GM12878 (cell line): ENCODE data around the gene PTCH2. TPM values are rescaled to one million over a fixed set of nuclear protein-coding genes. Genes with fewer than 3 reads are reported as not detected.

ENCODE experiments used
- BACH1 ChIP-seq: fragments of 450-650 bp; IDR thresholded peaks from 2 replicates; pipeline ENCODE4 v1.6.1; 2017; ENCODE audit warnings: mild to moderate bottlenecking, borderline replicate concordance
- BMI1 ChIP-seq: fragments of 450-650 bp; IDR thresholded peaks from 2 replicates; pipeline ENCODE4 v1.6.1; 2016; ENCODE audit warnings: mild to moderate bottlenecking, moderate library complexity, borderline replicate concordance
- CHD2 ChIP-seq: IDR thresholded peaks from 2 replicates; pipeline ENCODE4 v1.6.1; 2011; ENCODE audit warnings: low read depth, low read length, improper control_type of control experiment, borderline replicate concordance
- FOS ChIP-seq: IDR thresholded peaks from 3 replicates; pipeline ENCODE4 v1.6.1; 2011; ENCODE audit warnings: borderline replicate concordance; ENCODE audit not compliant: insufficient read length; ENCODE audit errors: extremely low read depth
- FOXK2 ChIP-seq: fragments of 450-650 bp; IDR thresholded peaks from 2 replicates; pipeline ENCODE4 v1.6.1; 2017; ENCODE audit warnings: mild to moderate bottlenecking, moderate library complexity
- HDGF ChIP-seq: fragments of 450-650 bp; IDR thresholded peaks from 2 replicates; pipeline ENCODE4 v1.6.1; 2016; ENCODE audit warnings: antibody characterized with exemption
- KAT2A ChIP-seq: conservative IDR thresholded peaks from 2 replicates; pipeline ENCODE4 v1.6.1; 2011; ENCODE audit warnings: low read depth, low read length; ENCODE audit not compliant: control insufficient read depth
- KDM1A ChIP-seq: fragments of 200-600 bp; sonication (generic); IDR thresholded peaks from 2 replicates; pipeline ENCODE4 v1.6.1; 2016; ENCODE audit warnings: borderline replicate concordance
- KLF5 ChIP-seq: fragments of 450-650 bp; IDR thresholded peaks from 2 replicates; pipeline ENCODE4 v1.6.1; 2014; ENCODE audit warnings: mild to moderate bottlenecking; ENCODE audit not compliant: partially characterized antibody
- MTA3 ChIP-seq: IDR thresholded peaks from 2 replicates; pipeline ENCODE4 v1.6.1; 2012; ENCODE audit warnings: low read length, inconsistent platforms, borderline replicate concordance
- MXI1 ChIP-seq: fragments of 150-350 bp; IDR thresholded peaks from 2 replicates; pipeline ENCODE4 v1.6.1; 2011; ENCODE audit warnings: low read depth, mild to moderate bottlenecking, inconsistent platforms, low read length, improper control_type of control experiment
- NFYB ChIP-seq: IDR thresholded peaks from 2 replicates; pipeline ENCODE4 v1.6.1; 2011; ENCODE audit warnings: low read depth, mild to moderate bottlenecking, low read length, improper control_type of control experiment, moderate library complexity; ENCODE audit not compliant: insufficient read depth
- NRF1 ChIP-seq: conservative IDR thresholded peaks from 2 replicates; pipeline ENCODE4 v1.6.1; 2011; ENCODE audit warnings: mild to moderate bottlenecking, low read depth, low read length, improper control_type of control experiment
- PAX5 ChIP-seq: IDR thresholded peaks from 2 replicates; pipeline ENCODE4 v1.6.1; 2011; ENCODE audit warnings: low read depth, low read length, borderline replicate concordance
- POLR2AphosphoS2 ChIP-seq: IDR thresholded peaks from 2 replicates; pipeline ENCODE4 v1.6.1; 2011; ENCODE audit warnings: low read depth, mild to moderate bottlenecking, low read length, improper control_type of control experiment, moderate library complexity
- SREBF2 ChIP-seq: IDR thresholded peaks from 2 replicates; pipeline ENCODE4 v1.6.1; 2012; ENCODE audit warnings: mild to moderate bottlenecking, low read length
- STAT3 ChIP-seq: IDR thresholded peaks from 2 replicates; pipeline ENCODE4 v1.6.1; 2011; ENCODE audit warnings: low read depth, low read length, improper control_type of control experiment
- polyA plus RNA-seq, 11 experiments: library from polyadenylated mRNA; depleted of rRNA in 4 of 11; unstranded in 6 of 11; stranded (reverse) in 5 of 11; fragments of >200 nt; fragmentation: Nextera tagmentation in 4 of 11; fragmentation: Illumina TruSeq in 1 of 11; extraction: Ambion mirVana in 4 of 11; extraction: Trizol in 1 of 11; gene quantifications; 1 replicate in 1 of 11; 2 replicates in 10 of 11; pipeline versions ENCODE4 v1.2.1 to v1.2.3, GENCODE V29; 2011 to 2016; ENCODE audit warnings: inconsistent platforms in 2 of 11, missing spikeins in 2 of 11, low read depth in 1 of 11
- total RNA-seq, 4 experiments: library from RNA; depleted of rRNA in 3 of 4; stranded (reverse); fragments of >200 nt in 3 of 4; fragmentation: Illumina TruSeq in 1 of 4; extraction: Trizol in 1 of 4; gene quantifications; 2 replicates each; pipeline versions ENCODE4 v1.2.1 to v1.2.3, GENCODE V29; 2013 to 2021
- TF ChIP-seq, protein P1 (sequence below): fragments of 150-350 bp; IDR thresholded peaks from 2 replicates; pipeline ENCODE4 v1.6.1; 2016; ENCODE audit warnings: low read depth, low read length
- TF ChIP-seq, protein P2 (sequence below): fragments of 450-650 bp; conservative IDR thresholded peaks from 2 replicates; pipeline ENCODE4 v1.6.1; 2017; ENCODE audit warnings: mild to moderate bottlenecking, moderate library complexity
- TF ChIP-seq, protein P3 (sequence below): IDR thresholded peaks from 2 replicates; pipeline ENCODE4 v1.6.1; 2011; ENCODE audit warnings: low read depth, mild to moderate bottlenecking, low read length, moderate library complexity, borderline replicate concordance; ENCODE audit errors: extremely low read depth
- TF ChIP-seq, protein P4 (sequence below): fragments of 450-650 bp; IDR thresholded peaks from 2 replicates; pipeline ENCODE4 v1.6.1; 2017; ENCODE audit warnings: borderline replicate concordance

PTCH2 gene
- total and polyA plus RNA-seq, 10 of the 15 experiments (the other 5 are each of a cell fraction or from before 2014, with no cell fraction given), result 0.03 to 8.4 (median 0.10) TPM

DNA sequence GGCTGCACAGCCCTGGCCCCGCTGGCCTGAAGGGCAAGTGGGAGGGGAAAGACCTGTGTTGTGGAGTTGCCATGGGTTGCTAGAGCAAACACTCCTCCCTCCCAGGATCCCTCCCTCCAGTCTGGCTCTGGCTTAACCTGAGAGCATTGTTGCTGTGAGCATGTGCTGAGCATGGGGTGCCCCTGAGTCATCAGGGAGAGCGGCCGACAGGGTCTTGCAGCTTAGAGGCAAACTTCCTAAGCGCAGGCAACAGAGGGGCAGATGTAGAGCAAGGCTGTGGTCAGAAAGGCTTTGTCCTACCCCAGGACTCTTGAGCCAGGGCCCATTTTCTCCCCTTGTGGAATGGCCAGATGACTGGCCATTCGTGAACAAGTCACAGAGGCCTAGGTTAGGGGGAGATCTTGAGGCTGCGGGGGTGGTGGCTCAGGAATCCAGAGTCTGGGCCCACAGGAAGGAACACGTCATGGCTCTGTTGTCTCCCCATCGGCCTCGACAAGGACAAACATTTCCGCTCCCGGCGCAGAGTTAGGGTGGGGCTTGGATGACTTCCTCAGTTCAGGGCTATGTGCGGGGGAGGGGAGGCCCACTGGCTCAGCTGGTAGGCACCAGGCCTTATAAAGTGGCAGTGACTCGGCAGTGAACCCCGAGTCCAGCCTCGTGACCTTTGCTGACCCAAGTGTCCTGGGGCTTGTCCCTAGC lies 35.5 kb downstream of the PTCH2 start (continued):
- TF ChIP-seq KDM1A (no peak), FOS (no peak), MTA3 (no peak), NFYB (no peak), KLF5 (no peak), HDGF (peak; percentile 11), FOXK2 (no peak), SREBF2 (peak; percentile 25; the same call in 1 of the 2 replicates), CHD2 (peak; percentile 67; the same call in 1 of the 2 replicates), KAT2A (no peak), PAX5 (0 out of 2 replicates have a peak, but pooled peaks have one; percentile 26), MXI1 (0 out of 2 replicates have a peak, but pooled peaks have one; percentile 38), BMI1 (peak; percentile 51; the same call in 1 of the 2 replicates), POLR2AphosphoS2 (no peak; the same call in 1 of the 2 replicates), NRF1 (no peak), BACH1 (no peak), STAT3 (no peak)
- TF ChIP-seq, protein P1, sequence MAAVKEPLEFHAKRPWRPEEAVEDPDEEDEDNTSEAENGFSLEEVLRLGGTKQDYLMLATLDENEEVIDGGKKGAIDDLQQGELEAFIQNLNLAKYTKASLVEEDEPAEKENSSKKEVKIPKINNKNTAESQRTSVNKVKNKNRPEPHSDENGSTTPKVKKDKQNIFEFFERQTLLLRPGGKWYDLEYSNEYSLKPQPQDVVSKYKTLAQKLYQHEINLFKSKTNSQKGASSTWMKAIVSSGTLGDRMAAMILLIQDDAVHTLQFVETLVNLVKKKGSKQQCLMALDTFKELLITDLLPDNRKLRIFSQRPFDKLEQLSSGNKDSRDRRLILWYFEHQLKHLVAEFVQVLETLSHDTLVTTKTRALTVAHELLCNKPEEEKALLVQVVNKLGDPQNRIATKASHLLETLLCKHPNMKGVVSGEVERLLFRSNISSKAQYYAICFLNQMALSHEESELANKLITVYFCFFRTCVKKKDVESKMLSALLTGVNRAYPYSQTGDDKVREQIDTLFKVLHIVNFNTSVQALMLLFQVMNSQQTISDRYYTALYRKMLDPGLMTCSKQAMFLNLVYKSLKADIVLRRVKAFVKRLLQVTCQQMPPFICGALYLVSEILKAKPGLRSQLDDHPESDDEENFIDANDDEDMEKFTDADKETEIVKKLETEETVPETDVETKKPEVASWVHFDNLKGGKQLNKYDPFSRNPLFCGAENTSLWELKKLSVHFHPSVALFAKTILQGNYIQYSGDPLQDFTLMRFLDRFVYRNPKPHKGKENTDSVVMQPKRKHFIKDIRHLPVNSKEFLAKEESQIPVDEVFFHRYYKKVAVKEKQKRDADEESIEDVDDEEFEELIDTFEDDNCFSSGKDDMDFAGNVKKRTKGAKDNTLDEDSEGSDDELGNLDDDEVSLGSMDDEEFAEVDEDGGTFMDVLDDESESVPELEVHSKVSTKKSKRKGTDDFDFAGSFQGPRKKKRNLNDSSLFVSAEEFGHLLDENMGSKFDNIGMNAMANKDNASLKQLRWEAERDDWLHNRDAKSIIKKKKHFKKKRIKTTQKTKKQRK, result no peak
- TF ChIP-seq, protein P2, sequence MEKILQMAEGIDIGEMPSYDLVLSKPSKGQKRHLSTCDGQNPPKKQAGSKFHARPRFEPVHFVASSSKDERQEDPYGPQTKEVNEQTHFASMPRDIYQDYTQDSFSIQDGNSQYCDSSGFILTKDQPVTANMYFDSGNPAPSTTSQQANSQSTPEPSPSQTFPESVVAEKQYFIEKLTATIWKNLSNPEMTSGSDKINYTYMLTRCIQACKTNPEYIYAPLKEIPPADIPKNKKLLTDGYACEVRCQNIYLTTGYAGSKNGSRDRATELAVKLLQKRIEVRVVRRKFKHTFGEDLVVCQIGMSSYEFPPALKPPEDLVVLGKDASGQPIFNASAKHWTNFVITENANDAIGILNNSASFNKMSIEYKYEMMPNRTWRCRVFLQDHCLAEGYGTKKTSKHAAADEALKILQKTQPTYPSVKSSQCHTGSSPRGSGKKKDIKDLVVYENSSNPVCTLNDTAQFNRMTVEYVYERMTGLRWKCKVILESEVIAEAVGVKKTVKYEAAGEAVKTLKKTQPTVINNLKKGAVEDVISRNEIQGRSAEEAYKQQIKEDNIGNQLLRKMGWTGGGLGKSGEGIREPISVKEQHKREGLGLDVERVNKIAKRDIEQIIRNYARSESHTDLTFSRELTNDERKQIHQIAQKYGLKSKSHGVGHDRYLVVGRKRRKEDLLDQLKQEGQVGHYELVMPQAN, result no peak
- TF ChIP-seq, protein P3, sequence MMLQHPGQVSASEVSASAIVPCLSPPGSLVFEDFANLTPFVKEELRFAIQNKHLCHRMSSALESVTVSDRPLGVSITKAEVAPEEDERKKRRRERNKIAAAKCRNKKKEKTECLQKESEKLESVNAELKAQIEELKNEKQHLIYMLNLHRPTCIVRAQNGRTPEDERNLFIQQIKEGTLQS, result no peak
- TF ChIP-seq, protein P4, sequence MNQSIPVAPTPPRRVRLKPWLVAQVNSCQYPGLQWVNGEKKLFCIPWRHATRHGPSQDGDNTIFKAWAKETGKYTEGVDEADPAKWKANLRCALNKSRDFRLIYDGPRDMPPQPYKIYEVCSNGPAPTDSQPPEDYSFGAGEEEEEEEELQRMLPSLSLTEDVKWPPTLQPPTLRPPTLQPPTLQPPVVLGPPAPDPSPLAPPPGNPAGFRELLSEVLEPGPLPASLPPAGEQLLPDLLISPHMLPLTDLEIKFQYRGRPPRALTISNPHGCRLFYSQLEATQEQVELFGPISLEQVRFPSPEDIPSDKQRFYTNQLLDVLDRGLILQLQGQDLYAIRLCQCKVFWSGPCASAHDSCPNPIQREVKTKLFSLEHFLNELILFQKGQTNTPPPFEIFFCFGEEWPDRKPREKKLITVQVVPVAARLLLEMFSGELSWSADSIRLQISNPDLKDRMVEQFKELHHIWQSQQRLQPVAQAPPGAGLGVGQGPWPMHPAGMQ, result no peak
